NT2/D1 (cell line): ENCODE data around the gene LARP1.

Experiments used
- SUZ12 ChIP-seq: IDR thresholded peaks from 2 replicates; pipeline ENCODE4 v1.6.1; 2011; ENCODE audit not compliant: insufficient read length, insufficient read depth; ENCODE audit errors: extremely low read depth
- YY1 ChIP-seq: IDR thresholded peaks from 2 replicates; pipeline ENCODE4 v1.6.1; 2011; ENCODE audit not compliant: insufficient read length, insufficient read depth

GRCh38 chr5:154706416-154706815, 48.8 kb upstream of the LARP1 start:
- TF ChIP-seq SUZ12 (no peak), YY1 (no peak)
